Naive B cell (primary cell): Measurements from ENCODE around the gene CAPN8. TPM values are rescaled to one million over a fixed set of nuclear protein-coding genes. Genes with fewer than 3 reads are reported as not detected.
"Not testable (repeated sequence)": the region's sequence is repeated elsewhere in the genome, so short reads cannot be mapped to it uniquely, and the experiment has no call there.

Experiments
- ATAC-seq, 2 donors: fragments of 150-1000 bp; cut with Tn5 transposase; 2 replicates each; pipeline ENCODE4 v1.10.0; 2021; ENCODE audit warnings: low read depth in 2 of 2, mild to moderate bottlenecking in 2 of 2, moderate library complexity in 2 of 2
- DNase-seq: peaks from one replicate; pipeline ENCODE4 v3.0.0; 2022
- H3K27ac Mint-ChIP-seq, 6 donors: one replicate each; pipeline ENCODE4 v1.8.0; 2020 to 2022; ENCODE audit warnings: mild to moderate bottlenecking in 6 of 6, mixed read lengths in 6 of 6, moderate library complexity in 5 of 6, inconsistent platforms in 2 of 6
- H3K27me3 Mint-ChIP-seq, 3 donors: one replicate each; pipeline ENCODE4 v1.8.0; 2021 to 2022; ENCODE audit warnings: mixed read lengths in 3 of 3, mild to moderate bottlenecking in 1 of 3
- H3K36me3 Mint-ChIP-seq, 2 donors: one replicate each; pipeline ENCODE4 v1.8.0; 2020 to 2022; ENCODE audit warnings: mixed read lengths in 2 of 2, inconsistent platforms in 1 of 2, mild to moderate bottlenecking in 1 of 2
- H3K4me1 Mint-ChIP-seq, 3 donors: one replicate each; pipeline ENCODE4 v1.8.0; 2020 to 2022; ENCODE audit warnings: mixed read lengths in 3 of 3, inconsistent platforms in 1 of 3, mild to moderate bottlenecking in 1 of 3, moderate library complexity in 1 of 3
- H3K4me3 Mint-ChIP-seq, 8 donors: one replicate each; pipeline ENCODE4 v1.8.0; 2020 to 2022; ENCODE audit warnings: mild to moderate bottlenecking in 8 of 8, mixed read lengths in 8 of 8, moderate library complexity in 8 of 8, inconsistent platforms in 2 of 8
- H3K9me3 Mint-ChIP-seq, 7 donors: one replicate each; pipeline ENCODE4 v1.8.0; 2020 to 2022; ENCODE audit warnings: mixed read lengths in 7 of 7, mild to moderate bottlenecking in 5 of 7, inconsistent platforms in 2 of 7, moderate library complexity in 1 of 7
- polyA plus RNA-seq, 6 donors: library from polyadenylated mRNA; unstranded; fragments of 300-500 nt; fragmentation: Illumina TruSeq; gene quantifications; one replicate each; pipeline ENCODE4 v1.2.3, GENCODE V29; 2021; ENCODE audit warnings: low read depth in 6 of 6

The CAPN8 gene
- polyA plus RNA-seq, 6 donors from 2014 or later, result not detected

DNA sequence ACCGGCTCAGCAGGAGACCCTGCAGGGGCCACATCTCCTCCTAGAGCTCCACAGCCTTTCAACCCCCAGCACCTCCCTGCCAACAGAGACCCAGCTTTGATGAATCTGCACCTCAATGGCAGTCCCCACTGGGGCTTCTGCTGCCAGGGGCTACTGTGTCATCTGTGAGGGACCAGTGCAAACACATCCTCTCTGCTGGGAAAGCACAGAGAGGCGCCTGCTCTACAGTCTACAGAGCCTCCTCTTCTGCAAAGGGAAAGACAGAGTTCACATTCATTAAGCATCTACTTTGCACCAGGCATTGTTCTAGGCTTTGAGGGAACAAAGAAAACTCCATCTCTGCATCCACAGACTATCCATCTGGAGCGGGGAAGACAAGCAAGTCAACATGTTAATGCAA is 125.8 kb downstream of the CAPN8 start:
- H3K4me3 Mint-ChIP-seq, result no peak overlapping the region
- H3K27me3 Mint-ChIP-seq, result peaks cover 5 to 40% (median 16%) of the 10 kb centered on the region in 3 donors

DNA sequence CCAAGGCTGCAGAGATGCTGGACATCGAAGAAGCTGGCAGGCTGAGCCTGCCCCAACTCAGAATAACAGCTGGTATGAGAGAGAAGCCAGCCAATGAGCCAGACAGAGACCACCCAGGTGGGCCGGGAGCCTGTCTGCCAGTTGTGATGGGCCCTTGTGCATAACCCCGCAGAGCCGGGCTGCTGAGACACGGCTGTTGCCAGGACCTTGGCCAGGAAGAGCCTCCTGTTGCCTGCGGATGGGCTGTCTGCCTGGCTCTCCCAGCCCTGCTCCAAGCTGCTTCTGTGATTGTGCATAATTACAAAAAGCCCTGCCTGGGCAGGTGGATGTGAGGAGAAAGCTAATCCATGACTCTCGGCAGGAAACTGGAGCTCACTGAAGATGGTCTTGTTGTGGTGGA is 126.5 kb downstream of the CAPN8 start:
- H3K4me3 Mint-ChIP-seq, result no peak overlapping the region
- H3K4me1 Mint-ChIP-seq, result no peaks in the 10 kb centered on the region
- H3K9me3 Mint-ChIP-seq, result no peaks in the 10 kb centered on the region
- no peak for DNase-seq
- no peak overlapping the region for H3K27ac Mint-ChIP-seq
- no peak for ATAC-seq
- peaks cover 5 to 35% (median 17%) of the 10 kb centered on the region in 3 donors for H3K27me3 Mint-ChIP-seq
- H3K36me3 Mint-ChIP-seq, result no peaks in the 10 kb centered on the region

More for the DNA sequence above, 125.8 kb downstream of the CAPN8 start:
- ATAC-seq, result no peak
- Mint-ChIP-seq H3K9me3 (no peaks in the 10 kb centered on the region), H3K36me3 (no peaks in the 10 kb centered on the region), H3K4me1 (no peaks in the 10 kb centered on the region), H3K27ac (no peak overlapping the region)
- DNase-seq, result no peak

DNA sequence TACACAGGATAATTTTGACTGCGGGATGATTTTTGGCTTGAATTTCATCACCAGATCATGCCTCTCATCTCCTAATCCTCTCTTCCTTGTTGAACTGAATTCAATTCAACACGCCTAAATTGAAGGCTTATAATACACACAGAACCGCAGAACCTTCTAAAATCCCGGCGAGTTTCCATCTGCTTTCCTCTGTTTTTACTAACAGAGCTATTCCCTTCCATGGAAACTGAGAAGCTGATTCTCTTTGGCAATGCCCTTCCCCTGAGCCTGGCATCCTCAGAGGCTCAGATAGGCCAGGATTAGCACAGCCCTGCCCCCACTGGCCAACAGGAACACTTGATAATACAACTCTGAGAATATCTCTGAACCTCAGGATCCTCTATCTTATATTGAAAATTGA is 130.2 kb downstream of the CAPN8 start:
- no peaks in the 10 kb centered on the region for H3K4me1 Mint-ChIP-seq
- no peak for DNase-seq
- no peak for ATAC-seq
- H3K36me3 Mint-ChIP-seq, result no peaks in the 10 kb centered on the region
- H3K4me3 Mint-ChIP-seq, result no peak overlapping the region
- no peak overlapping the region for H3K27ac Mint-ChIP-seq
- H3K9me3 Mint-ChIP-seq, result peaks cover 0 to 2% (median 0%) of the 10 kb centered on the region in 7 donors
- peaks cover 10 to 58% (median 33%) of the 10 kb centered on the region in 3 donors for H3K27me3 Mint-ChIP-seq

DNA sequence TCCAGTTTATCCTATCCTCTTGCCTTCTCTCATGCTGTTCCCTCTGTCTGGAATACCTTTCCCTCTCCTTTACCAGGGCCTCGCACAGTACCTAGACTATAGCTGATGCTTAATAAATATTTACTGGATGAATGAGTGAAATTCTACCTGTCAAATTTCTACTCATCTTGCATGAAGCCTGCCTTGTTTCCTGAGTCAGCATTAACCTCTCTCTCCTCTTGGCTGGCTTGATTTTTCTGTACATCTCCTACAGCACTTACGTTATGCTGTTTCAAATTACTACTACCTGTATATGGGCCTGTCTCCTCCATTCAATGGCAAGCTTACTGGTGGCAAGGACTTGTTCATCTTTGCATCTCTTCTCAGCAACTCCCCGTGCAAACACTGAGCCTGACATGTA is 130.8 kb downstream of the CAPN8 start:
- ATAC-seq, result no peak
- Mint-ChIP-seq H3K27me3 (peaks cover 10 to 58% (median 33%) of the 10 kb centered on the region in 3 donors), H3K36me3 (no peaks in the 10 kb centered on the region), H3K27ac (no peak overlapping the region), H3K9me3 (peaks cover 0 to 2% (median 0%) of the 10 kb centered on the region in 7 donors), H3K4me1 (no peaks in the 10 kb centered on the region), H3K4me3 (no peak overlapping the region)
- no peak for DNase-seq

DNA sequence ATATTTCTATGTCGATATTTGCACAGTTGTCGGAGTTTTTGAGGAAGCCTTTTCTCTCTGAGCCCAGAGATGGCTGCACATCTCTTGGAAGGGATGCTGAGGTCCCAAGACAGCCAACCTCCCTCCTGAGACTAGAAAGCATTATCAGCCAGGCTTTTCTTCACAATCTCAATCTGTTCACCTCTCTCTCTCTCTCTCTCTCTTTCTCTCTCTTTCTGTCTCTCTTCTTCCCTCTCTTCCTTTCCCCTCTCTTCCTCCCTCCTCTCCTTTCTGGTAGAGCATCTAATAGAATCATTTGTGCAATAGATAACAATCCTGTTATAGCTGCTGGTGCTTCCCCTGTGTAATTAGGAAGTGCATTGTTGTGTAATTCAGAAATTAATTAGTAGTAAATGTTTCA is 131.8 kb downstream of the CAPN8 start:
- Mint-ChIP-seq H3K4me1 (no peaks in the 10 kb centered on the region), H3K27ac (no peak overlapping the region), H3K36me3 (peaks cover 0 to 3% of the 10 kb centered on the region in 2 donors), H3K4me3 (peak overlapping the region in 1 of 8 donors; percentile 34), H3K27me3 (peaks cover 14 to 62% (median 38%) of the 10 kb centered on the region in 3 donors), H3K9me3 (peaks cover 0 to 4% (median 0%) of the 10 kb centered on the region in 7 donors)
- DNase-seq (no peak), ATAC-seq (no peak)

DNA sequence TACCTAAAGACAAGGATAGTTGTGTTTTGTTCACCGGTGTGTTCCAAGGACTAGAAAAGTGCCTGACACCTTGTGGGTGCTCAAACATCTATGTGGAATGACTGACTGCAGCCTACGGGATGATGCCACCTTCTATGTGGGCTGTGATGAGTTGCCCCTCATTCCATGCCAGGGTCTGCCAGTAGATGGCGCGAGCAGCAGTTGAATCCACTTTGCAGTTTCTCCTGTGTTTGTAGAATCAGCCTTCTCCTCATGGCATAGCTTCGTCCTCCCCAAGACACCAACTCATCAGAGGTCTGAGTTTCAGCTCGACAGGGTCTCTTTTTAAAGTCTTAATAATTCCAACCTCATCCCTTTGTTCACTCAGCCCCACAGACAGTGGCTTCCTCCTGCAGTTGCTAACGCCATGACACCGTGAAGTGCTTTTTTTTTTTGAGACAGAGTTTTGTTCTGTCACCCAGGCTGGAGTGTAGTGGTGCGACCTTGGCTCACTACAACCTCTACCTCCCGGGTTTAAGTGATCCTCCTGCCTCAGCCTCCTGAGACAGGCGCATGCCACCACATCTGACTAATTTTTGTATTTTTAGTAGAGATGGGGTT is 133.7 kb downstream of the CAPN8 start:
- H3K27ac Mint-ChIP-seq, result peak overlapping the region in 2 of 6 donors; percentile 17 to 21
- peaks cover 2 to 19% (median 4%) of the 10 kb centered on the region in 7 donors for H3K9me3 Mint-ChIP-seq
- ATAC-seq (no peak), DNase-seq (no peak)
- peaks cover 0 to 8% of the 10 kb centered on the region in 2 donors for H3K36me3 Mint-ChIP-seq
- H3K4me3 Mint-ChIP-seq, result peak overlapping the region in 1 of 8 donors; percentile 26
- peaks cover 11 to 65% (median 51%) of the 10 kb centered on the region in 3 donors for H3K27me3 Mint-ChIP-seq
- no peaks in the 10 kb centered on the region for H3K4me1 Mint-ChIP-seq

DNA sequence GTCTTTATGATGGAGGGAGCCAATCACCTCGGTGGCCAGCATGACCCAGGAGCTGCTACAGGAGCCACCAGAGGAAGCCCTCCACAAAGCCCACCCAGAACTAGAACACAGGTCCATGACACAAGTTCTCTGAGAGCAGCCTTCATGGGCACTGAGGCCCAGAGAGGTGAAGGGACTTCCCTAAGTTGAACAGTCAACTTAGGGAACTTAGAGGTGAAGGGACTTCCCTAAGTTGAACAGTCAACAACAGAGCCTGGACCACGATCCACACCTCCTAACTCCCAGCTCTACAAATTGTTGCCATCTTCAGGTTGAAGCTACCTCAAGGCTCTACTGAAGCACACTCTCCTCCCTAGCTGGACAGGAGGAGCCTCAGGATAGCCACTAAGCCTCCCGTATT is 139.5 kb downstream of the CAPN8 start:
- H3K9me3 Mint-ChIP-seq, result peaks cover 2 to 20% (median 5%) of the 10 kb centered on the region in 7 donors
- ATAC-seq (no peak), DNase-seq (no peak)
- no peak overlapping the region for H3K4me3 Mint-ChIP-seq
- peaks cover 16 to 44% (median 32%) of the 10 kb centered on the region in 3 donors for H3K27me3 Mint-ChIP-seq
- no peaks in the 10 kb centered on the region for H3K4me1 Mint-ChIP-seq
- H3K27ac Mint-ChIP-seq, result no peak overlapping the region
- H3K36me3 Mint-ChIP-seq, result peaks cover 0 to 8% of the 10 kb centered on the region in 2 donors

DNA sequence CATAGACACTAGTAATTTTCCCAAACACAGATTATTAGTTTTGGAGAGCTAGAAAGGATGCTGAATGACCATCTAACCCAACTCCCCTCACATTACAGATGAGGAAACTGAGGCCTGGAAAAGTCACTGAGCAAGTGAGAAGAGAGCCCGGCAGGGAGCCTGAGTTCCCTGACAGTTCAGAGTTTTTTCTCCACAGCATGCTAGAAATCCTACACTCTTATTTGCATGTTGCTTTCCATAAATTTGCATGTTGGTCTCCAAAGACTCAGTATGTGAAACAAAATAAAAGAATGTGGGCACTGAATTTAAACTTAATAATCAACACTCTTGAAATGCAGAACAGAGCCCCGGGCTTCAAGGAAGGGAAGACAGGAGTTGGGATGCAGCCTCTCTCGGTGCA is 140.0 kb downstream of the CAPN8 start:
- H3K27me3 Mint-ChIP-seq, result peaks cover 16 to 44% (median 31%) of the 10 kb centered on the region in 3 donors
- peaks cover 0 to 8% of the 10 kb centered on the region in 2 donors for H3K36me3 Mint-ChIP-seq

DNA sequence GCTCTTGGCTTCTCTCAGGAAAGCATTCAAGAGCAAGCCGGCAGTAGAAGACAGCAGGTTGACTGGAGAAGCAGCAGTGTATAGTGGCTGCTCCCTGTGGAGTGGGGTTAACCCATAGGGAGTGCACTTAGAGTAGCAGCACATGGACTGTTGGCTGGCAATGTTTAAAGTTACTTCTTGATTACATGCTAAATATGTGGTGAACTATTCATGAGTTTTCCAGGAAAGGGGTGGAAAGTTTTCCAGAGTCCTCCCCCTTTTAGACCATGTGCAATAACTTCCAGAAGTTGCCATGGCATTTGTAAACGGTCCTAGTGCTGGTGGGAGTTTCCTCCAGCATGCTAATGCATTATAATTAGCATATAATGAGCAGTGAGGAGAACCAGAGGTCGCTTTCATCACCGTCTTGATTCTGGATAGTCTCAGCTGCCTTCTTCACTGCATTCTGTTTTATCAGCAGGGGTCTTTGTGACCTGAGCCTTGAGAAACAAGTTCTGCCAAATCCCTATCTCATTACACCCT is 140.5 kb downstream of the CAPN8 start:
- H3K36me3 Mint-ChIP-seq, result peaks cover 0 to 8% of the 10 kb centered on the region in 2 donors
- DNase-seq (no peak), ATAC-seq (no peak)
- H3K27ac Mint-ChIP-seq, result no peak overlapping the region
- H3K27me3 Mint-ChIP-seq, result peaks cover 16 to 45% (median 31%) of the 10 kb centered on the region in 3 donors
- no peaks in the 10 kb centered on the region for H3K4me1 Mint-ChIP-seq
- no peak overlapping the region for H3K4me3 Mint-ChIP-seq
- peaks cover 2 to 25% (median 5%) of the 10 kb centered on the region in 7 donors for H3K9me3 Mint-ChIP-seq

More for the DNA sequence above, 140.0 kb downstream of the CAPN8 start:
- DNase-seq (no peak), ATAC-seq (no peak)
- Mint-ChIP-seq H3K4me3 (no peak overlapping the region), H3K4me1 (no peaks in the 10 kb centered on the region), H3K27ac (no peak overlapping the region), H3K9me3 (peaks cover 2 to 20% (median 5%) of the 10 kb centered on the region in 7 donors)

DNA sequence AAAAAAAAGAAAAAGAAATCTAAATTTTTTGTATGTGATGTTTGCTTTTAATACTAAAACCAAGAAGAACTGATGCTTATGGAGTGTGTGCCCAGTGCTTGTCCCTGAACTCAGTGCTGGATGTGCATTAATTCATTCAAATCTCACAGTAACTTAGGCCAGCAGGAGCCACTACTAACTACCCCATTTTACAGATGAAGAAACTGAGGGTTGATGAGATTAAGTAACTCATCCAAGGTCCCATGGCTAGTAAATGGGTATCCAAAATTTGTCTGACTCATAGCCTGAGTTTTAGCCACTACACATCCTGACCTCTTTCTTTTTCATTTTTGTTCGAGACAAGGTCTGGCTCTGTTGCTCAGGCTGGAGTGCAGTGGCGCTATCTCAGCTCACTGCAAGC is 144.4 kb downstream of the CAPN8 start:
- Mint-ChIP-seq H3K4me3 (no peak overlapping the region), H3K9me3 (peaks cover 0 to 22% (median 10%) of the 10 kb centered on the region in 7 donors), H3K4me1 (no peaks in the 10 kb centered on the region), H3K36me3 (no peaks in the 10 kb centered on the region), H3K27me3 (peaks cover 10 to 38% (median 13%) of the 10 kb centered on the region in 3 donors), H3K27ac (no peak overlapping the region)
- DNase-seq, result no peak
- ATAC-seq, result no peak

DNA sequence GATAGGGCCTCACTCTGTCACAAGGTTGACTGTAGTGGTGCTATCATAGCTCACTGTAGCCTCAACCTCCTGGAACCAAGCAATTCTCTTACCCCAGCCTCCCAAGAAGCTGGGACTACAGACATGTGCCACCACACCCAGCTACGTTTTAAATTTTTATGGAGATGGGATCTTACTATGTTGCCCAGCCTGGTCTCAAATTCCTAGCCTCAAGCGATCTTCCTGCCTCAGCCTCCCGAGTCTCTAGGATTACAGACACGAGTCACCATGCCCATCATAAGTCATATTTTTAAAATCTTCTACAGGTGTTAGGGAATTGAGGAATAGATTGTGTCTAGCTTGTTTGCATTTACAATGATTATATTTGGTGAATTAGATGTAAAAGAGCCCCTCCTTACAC is 145.3 kb downstream of the CAPN8 start:
- Mint-ChIP-seq H3K4me1 (no peaks in the 10 kb centered on the region), H3K4me3 (no peak overlapping the region), H3K9me3 (peaks cover 0 to 21% (median 10%) of the 10 kb centered on the region in 7 donors), H3K36me3 (no peaks in the 10 kb centered on the region), H3K27me3 (peaks cover 16 to 40% (median 23%) of the 10 kb centered on the region in 3 donors), H3K27ac (no peak overlapping the region)
- DNase-seq (no peak), ATAC-seq (no peak)

DNA sequence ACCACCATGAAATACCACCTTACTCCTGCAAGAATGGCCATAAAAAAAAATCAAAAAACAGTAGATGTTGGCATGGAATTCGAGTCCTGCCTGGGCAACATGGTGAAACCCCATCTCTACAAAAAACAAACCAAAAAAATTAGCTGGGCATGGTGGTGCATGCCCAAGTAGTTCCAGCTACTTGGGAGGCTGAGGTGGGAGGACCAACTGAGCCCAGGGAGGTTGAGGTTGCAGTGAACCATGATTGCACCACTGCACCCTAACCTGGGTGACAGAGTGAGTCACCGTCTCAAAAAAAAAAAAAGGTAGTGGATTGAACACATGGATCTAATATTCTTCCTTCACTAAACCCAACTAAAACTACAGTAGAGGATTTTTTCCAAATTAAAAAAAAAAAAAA is 146.4 kb downstream of the CAPN8 start:
- Mint-ChIP-seq H3K27me3 (peaks cover 16 to 40% (median 24%) of the 10 kb centered on the region in 3 donors), H3K27ac (no peak overlapping the region), H3K4me3 (no peak overlapping the region), H3K4me1 (no peaks in the 10 kb centered on the region), H3K9me3 (peaks cover 0 to 21% (median 10%) of the 10 kb centered on the region in 7 donors), H3K36me3 (no peaks in the 10 kb centered on the region)
- no peak for ATAC-seq
- DNase-seq, result no peak

DNA sequence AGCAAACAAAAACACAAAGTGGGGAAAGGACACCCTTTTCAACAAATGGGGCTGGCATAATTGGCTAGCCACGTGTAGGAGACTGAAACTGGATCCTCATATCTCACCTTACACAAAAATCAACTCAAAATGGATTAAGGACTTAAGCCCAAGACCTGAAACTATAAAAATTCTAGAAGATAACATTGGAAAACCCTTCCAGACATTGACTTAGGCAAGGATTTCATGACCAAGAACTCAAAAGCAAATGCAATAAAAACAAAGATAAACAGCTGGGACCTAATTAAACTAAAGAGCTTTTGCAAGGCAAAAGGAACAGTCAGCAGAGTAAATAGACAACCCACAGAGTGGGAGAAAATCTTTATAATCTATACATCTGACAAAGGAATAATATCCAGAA is 146.9 kb downstream of the CAPN8 start:
- not testable (repeated sequence) for DNase-seq, H3K4me1 Mint-ChIP-seq, ATAC-seq, H3K27ac Mint-ChIP-seq, H3K4me3 Mint-ChIP-seq, H3K36me3 Mint-ChIP-seq
- peaks cover 0 to 21% (median 10%) of the 10 kb centered on the region in 7 donors for H3K9me3 Mint-ChIP-seq
- peaks cover 12 to 39% (median 29%) of the 10 kb centered on the region in 3 donors for H3K27me3 Mint-ChIP-seq

DNA sequence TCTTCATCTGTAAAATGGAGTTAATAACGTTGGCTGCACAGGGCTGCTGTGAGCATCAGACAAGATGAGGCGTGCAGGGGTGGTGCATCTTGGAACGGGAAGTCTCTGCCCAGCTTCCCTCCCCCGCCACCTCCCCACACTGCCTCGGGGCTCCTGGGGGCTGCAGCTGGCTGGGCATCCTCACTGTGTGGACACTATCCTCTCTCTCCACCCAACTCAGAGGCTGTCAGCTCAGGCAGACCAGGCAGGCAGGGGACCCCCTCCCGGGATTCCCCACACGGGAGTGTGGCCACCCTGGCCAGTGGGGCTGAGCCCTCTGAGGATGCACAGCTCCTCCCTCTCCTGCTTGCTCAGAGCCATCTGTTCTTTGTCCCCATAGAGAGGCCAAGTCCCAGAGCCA is 149.6 kb downstream of the CAPN8 start:
- Mint-ChIP-seq H3K4me3 (peak overlapping the region in 1 of 8 donors; percentile 35), H3K36me3 (no peaks in the 10 kb centered on the region), H3K9me3 (peaks cover 0 to 21% (median 8%) of the 10 kb centered on the region in 7 donors), H3K27ac (no peak overlapping the region), H3K4me1 (no peaks in the 10 kb centered on the region), H3K27me3 (peaks cover 6 to 30% (median 23%) of the 10 kb centered on the region in 3 donors)
- ATAC-seq (no peak), DNase-seq (no peak)
